HG02588 (cell line): Measurements from ENCODE around the gene RPS29.

Experiments used
- ATAC-seq: cut with Tn5 transposase; IDR thresholded peaks from one replicate; pipeline ENCODE4 v1.9.1; 2021; ENCODE audit warnings: mild to moderate bottlenecking, moderate library complexity; ENCODE audit not compliant: unreplicated experiment

RPS29 gene

GRCh38 chr14:49553106-49553505 lies 33.1 kb downstream of the RPS29 start:
- no peak for ATAC-seq

- no peak for ATAC-seq
Measured at GRCh38 chr14:49551569-49551968, 34.6 kb downstream of the RPS29 start.

- ATAC-seq, result no peak
Measured at GRCh38 chr14:49550286-49551184, 35.6 kb downstream of the RPS29 start.

GRCh38 chr14:49549881-49550280 lies 36.3 kb downstream of the RPS29 start:
- ATAC-seq, result no peak

GRCh38 chr14:49549446-49549845 lies 36.7 kb downstream of the RPS29 start:
- ATAC-seq, result no peak

GRCh38 chr14:49546766-49547165 lies 39.4 kb downstream of the RPS29 start:
- ATAC-seq, result no peak

GRCh38 chr14:49545716-49546115 lies 40.5 kb downstream of the RPS29 start:
- no peak for ATAC-seq

- no peak for ATAC-seq
Measured at GRCh38 chr14:49545071-49545470, 41.1 kb downstream of the RPS29 start.

GRCh38 chr14:49541049-49541448 lies 45.1 kb downstream of the RPS29 start:
- ATAC-seq, result no peak

- ATAC-seq, result no peak
Measured at GRCh38 chr14:49538852-49539251, 47.3 kb downstream of the RPS29 start.
